ENCODE results near the gene AGBL3. TPM values are rescaled to one million over a fixed set of nuclear protein-coding genes. Genes with fewer than 3 reads are reported as not detected.

AGBL3 gene
- total and polyA plus RNA-seq, 9 of the 15 experiments (the other 6 are each of a cell fraction or from before 2014, with no cell fraction given): 0.54 to 2.9 (median 1.7) TPM

- FAIRE-seq (no peak), DNase-seq (ENCODE audit: extremely low read depth in 1 of 4, low spot score in 3 of 4) (no peak), ATAC-seq (no peak)
- Histone ChIP-seq H3K9ac (ENCODE audit: insufficient read depth in 1 of 2, low read depth in 2 of 2, low read length in 2 of 2) (no peak overlapping the region), H3K9me1 (ENCODE audit: control insufficient read depth, insufficient read depth, low read length) (no peaks in the 10 kb centered on the region), H3K27ac (ENCODE audit: extremely low read depth, low read depth, low read length) (no peak overlapping the region), H3K79me2 (ENCODE audit: control insufficient read depth, insufficient read depth, low read length) (no peaks in the 10 kb centered on the region), H3K9me3 (replicated peaks; ENCODE audit: control insufficient read depth, insufficient read depth, low read depth, low read length) (no peaks in the 10 kb centered on the region), H3K4me3 (no peak overlapping the region), H3K4me1 (replicated peaks in 1 of 2; ENCODE audit: control insufficient read depth in 2 of 2, insufficient read depth in 2 of 2, low read length in 2 of 2) (no peaks in the 10 kb centered on the region), H2AFZ (ENCODE audit: low read depth, low read length) (no peak overlapping the region), H4K20me1 (replicated peaks; ENCODE audit: control insufficient read depth, insufficient read depth, low read length) (no peaks in the 10 kb centered on the region), H3K27me3 (ENCODE audit: control insufficient read depth in 2 of 2, insufficient read depth in 2 of 2, low read length in 2 of 2) (no peaks in the 10 kb centered on the region; a peak in 1 of 5 replicates), H3K36me3 (ENCODE audit: control insufficient read depth, insufficient read depth, low read length) (no peaks in the 10 kb centered on the region), H3K4me2 (ENCODE audit: insufficient read depth, low read length) (no peak overlapping the region)
- TF ChIP-seq PHF21A (IDR thresholded peaks at IDR 0.05; ENCODE audit: borderline replicate concordance, low read depth) (no peak), MTF1 (CRISPR knock-in tag; IDR thresholded peaks at IDR 0.05; ENCODE audit: borderline replicate concordance) (no peak)
- intact Hi-C loops (cut with micrococcal nuclease): no loop called here
- BruUV-seq (replicated peaks): no TSS peak
- POLR2A ChIA-PET: interaction anchor here (1.1 kb wide), 1 partner anchor 111 kb away, joined by 3 read pairs; no protein-coding TSS in a partner anchor
- in situ Hi-C loops (cut with MboI): no loop called here
- 4% methylated on average over 3 of the region's 3 CpGs for WGBS (ENCODE audit: insufficient coverage, low coverage, missing lambda C conversion rate)
- CTCF ChIA-PET (ENCODE audit: low intra/inter-chr PET ratio): no interaction called here
These were observed 12.8 kb downstream of the AGBL3 start for GRCh38 chr7:134999136-134999535.

GRCh38 chr7:135001390-135002165 lies 15.3 kb downstream of the AGBL3 start:
- no peaks in the 10 kb centered on the region for H4K20me1 ChIP-seq (replicated peaks; ENCODE audit: control insufficient read depth, insufficient read depth, low read length)
- in situ Hi-C loops (cut with MboI) (no loop called here), intact Hi-C loops (cut with micrococcal nuclease) (no loop called here)
- H2AFZ ChIP-seq (ENCODE audit: low read depth, low read length): no peak overlapping the region
- WGBS (ENCODE audit: insufficient coverage, low coverage, missing lambda C conversion rate): 0% methylated on average over 1 of the region's 1 CpG
- no peaks in the 10 kb centered on the region; a peak in 1 of 5 replicates for H3K27me3 ChIP-seq (ENCODE audit: control insufficient read depth in 2 of 2, insufficient read depth in 2 of 2, low read length in 2 of 2)
- H3K27ac ChIP-seq (ENCODE audit: extremely low read depth, low read depth, low read length): no peak overlapping the region
- no peak overlapping the region for H3K9ac ChIP-seq (ENCODE audit: insufficient read depth in 1 of 2, low read depth in 2 of 2, low read length in 2 of 2)
- H3K4me2 ChIP-seq (ENCODE audit: insufficient read depth, low read length): no peak overlapping the region
- ATAC-seq (no peak), DNase-seq (ENCODE audit: extremely low read depth in 1 of 4, low spot score in 3 of 4) (no peak), FAIRE-seq (no peak)
- ChIA-PET CTCF (ENCODE audit: low intra/inter-chr PET ratio) (no interaction called here), POLR2A (interaction anchor here (0.6 to 2.7 kb wide), 4 partner anchors 8 to 182 kb away, joined by 3 to 8 read pairs (median 4); partner anchors contain the start of gene AGBL3)
- BruUV-seq (replicated peaks): no TSS peak
- H3K9me1 ChIP-seq (ENCODE audit: control insufficient read depth, insufficient read depth, low read length): no peaks in the 10 kb centered on the region
- no peaks in the 10 kb centered on the region for H3K36me3 ChIP-seq (ENCODE audit: control insufficient read depth, insufficient read depth, low read length)
- no peaks in the 10 kb centered on the region for H3K4me1 ChIP-seq (replicated peaks in 1 of 2; ENCODE audit: control insufficient read depth in 2 of 2, insufficient read depth in 2 of 2, low read length in 2 of 2)
- no peaks in the 10 kb centered on the region for H3K9me3 ChIP-seq (replicated peaks; ENCODE audit: control insufficient read depth, insufficient read depth, low read depth, low read length)
- peak; percentile 69 for TF ChIP-seq CEBPB (tag; IDR thresholded peaks at IDR 0.05)
- TF ChIP-seq, protein P1, sequence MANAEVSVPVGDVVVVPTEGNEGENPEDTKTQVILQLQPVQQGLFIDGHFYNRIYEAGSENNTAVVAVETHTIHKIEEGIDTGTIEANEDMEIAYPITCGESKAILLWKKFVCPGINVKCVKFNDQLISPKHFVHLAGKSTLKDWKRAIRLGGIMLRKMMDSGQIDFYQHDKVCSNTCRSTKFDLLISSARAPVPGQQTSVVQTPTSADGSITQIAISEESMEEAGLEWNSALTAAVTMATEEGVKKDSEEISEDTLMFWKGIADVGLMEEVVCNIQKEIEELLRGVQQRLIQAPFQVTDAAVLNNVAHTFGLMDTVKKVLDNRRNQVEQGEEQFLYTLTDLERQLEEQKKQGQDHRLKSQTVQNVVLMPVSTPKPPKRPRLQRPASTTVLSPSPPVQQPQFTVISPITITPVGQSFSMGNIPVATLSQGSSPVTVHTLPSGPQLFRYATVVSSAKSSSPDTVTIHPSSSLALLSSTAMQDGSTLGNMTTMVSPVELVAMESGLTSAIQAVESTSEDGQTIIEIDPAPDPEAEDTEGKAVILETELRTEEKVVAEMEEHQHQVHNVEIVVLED (CRISPR knock-in tag; IDR thresholded peaks at IDR 0.05): no peak
- no peak overlapping the region for H3K4me3 ChIP-seq
- no peaks in the 10 kb centered on the region for H3K79me2 ChIP-seq (ENCODE audit: control insufficient read depth, insufficient read depth, low read length)
